ENCODE measurements around the gene TMEM51.
A peak's percentile ranks its signal among the peaks of the same experiment; 100 is the strongest.

The TMEM51 gene

GRCh38 chr1:15151871-15152270 lies 1.7 kb upstream of the TMEM51 start:
- no peak for TF ChIP-seq CTCF (IDR thresholded peaks at IDR 0.05; ENCODE audit: insufficient read depth, low read depth, low read length, missing control alignments)
- H3K4me3 ChIP-seq (ENCODE audit: low read length) = no peak overlapping the region
- DNase-seq (ENCODE audit: low read depth) = no peak

- DNase-seq (ENCODE audit: low read depth) = peak; percentile 94
- peak overlapping the region; percentile 66 for H3K4me3 ChIP-seq (ENCODE audit: low read length)
Observed at GRCh38 chr1:15152318-15153183, 996 bp upstream of the TMEM51 start.

GRCh38 chr1:15153842-15154479 lies 414 bp downstream of the TMEM51 start:
- TF ChIP-seq CTCF (IDR thresholded peaks at IDR 0.05; ENCODE audit: insufficient read depth, low read depth, low read length, missing control alignments) = peak; percentile 53
- peak; percentile 68 for DNase-seq (ENCODE audit: low read depth)
- peak overlapping the region; percentile 66 for H3K4me3 ChIP-seq (ENCODE audit: low read length)

More at GRCh38 chr1:15152318-15153183, 996 bp upstream of the TMEM51 start:
- TF ChIP-seq CTCF (IDR thresholded peaks at IDR 0.05; ENCODE audit: insufficient read depth, low read depth, low read length, missing control alignments) = peak; percentile 79

- no peak for TF ChIP-seq CTCF (IDR thresholded peaks at IDR 0.05; ENCODE audit: insufficient read depth, low read depth, low read length, missing control alignments)
- peak; percentile 56 for DNase-seq (ENCODE audit: low read depth)
- peak overlapping the region; percentile 66 for H3K4me3 ChIP-seq (ENCODE audit: low read length)
Observed at GRCh38 chr1:15154480-15155036, 1.0 kb downstream of the TMEM51 start.

- no peak for DNase-seq (ENCODE audit: low read depth)
- TF ChIP-seq CTCF (IDR thresholded peaks at IDR 0.05; ENCODE audit: insufficient read depth, low read depth, low read length, missing control alignments) = no peak
- no peak overlapping the region for H3K4me3 ChIP-seq (ENCODE audit: low read length)
Observed at GRCh38 chr1:15155191-15155590, 1.6 kb downstream of the TMEM51 start.

GRCh38 chr1:15155888-15156741 lies 2.6 kb downstream of the TMEM51 start:
- H3K4me3 ChIP-seq (ENCODE audit: low read length) = no peak overlapping the region
- no peak for TF ChIP-seq CTCF (IDR thresholded peaks at IDR 0.05; ENCODE audit: insufficient read depth, low read depth, low read length, missing control alignments)
- no peak for DNase-seq (ENCODE audit: low read depth)

Data from epithelial cell of esophagus (primary cell).